HEK293 (cell line): Measurements from ENCODE around the gene MLPH.

Experiments
- CTCF ChIA-PET: fragments of 350-600 bp; formaldehyde crosslinking; extraction: SDS; loops from one replicate; lab custom pipeline; 2021; ENCODE audit warnings: antibody characterized with exemption; lab: Yijun Ruan, JAX
- POLR2A ChIA-PET: fragments of 300-600 bp; formaldehyde crosslinking; extraction: SDS; loops from one replicate; lab custom pipeline; 2020; ENCODE audit warnings: antibody characterized with exemption, inconsistent platforms; lab: Yijun Ruan, JAX
- H3K27ac ChIP-seq: fragments of 200-500 bp; sonication (Bioruptor generic); 2 replicates; pipeline ENCODE4 v1.5.1; 2014; ENCODE audit warnings: low read depth, low read length, control low read depth, inconsistent platforms; ENCODE audit errors: extremely low read depth
- H3K36me3 ChIP-seq, 2 experiments: fragments of 200-500 bp in 1 of 2; sonication (Bioruptor generic) in 1 of 2; 1 replicate in 1 of 2; 2 replicates in 1 of 2; pipeline ENCODE4 v1.5.1; 2014 to 2017; ENCODE audit warnings: inconsistent platforms in 2 of 2, low read length in 2 of 2; ENCODE audit not compliant: control insufficient read depth in 2 of 2, insufficient read depth in 1 of 2
- H3K4me1 ChIP-seq: fragments of 200-500 bp; sonication (Bioruptor generic); 2 replicates; pipeline ENCODE4 v1.5.1; 2014; ENCODE audit warnings: mild to moderate bottlenecking, low read length, inconsistent platforms; ENCODE audit not compliant: control insufficient read depth, insufficient read depth
- H3K4me3 ChIP-seq: 2 replicates; pipeline ENCODE4 v1.5.1; 2011; ENCODE audit warnings: low read depth, mild to moderate bottlenecking, control low read depth, low read length, moderate library complexity
- H3K9me3 ChIP-seq: fragments of 200-500 bp; sonication (Bioruptor generic); 2 replicates; pipeline ENCODE4 v1.5.1; 2014; ENCODE audit warnings: low read depth, low read length, inconsistent platforms; ENCODE audit not compliant: control insufficient read depth, insufficient read depth
- BCL11B ChIP-seq: fragments of 450-650 bp; formaldehyde crosslinking; IDR thresholded peaks from 2 replicates; pipeline ENCODE4 v1.5.1; 2016; ENCODE audit warnings: low read depth, missing biosample characterization, missing genetic modification characterization
- FEZF1 ChIP-seq: fragments of 450-650 bp; formaldehyde crosslinking; IDR thresholded peaks from 2 replicates; pipeline ENCODE4 v1.5.1; 2016; ENCODE audit warnings: missing biosample characterization, missing genetic modification characterization
- GFI1B ChIP-seq: fragments of 450-650 bp; formaldehyde crosslinking; IDR thresholded peaks from 2 replicates; pipeline ENCODE4 v1.5.1; 2016; ENCODE audit warnings: missing biosample characterization, missing genetic modification characterization
- GLIS2 ChIP-seq: fragments of 450-650 bp; formaldehyde crosslinking; IDR thresholded peaks from 2 replicates; pipeline ENCODE4 v1.5.1; 2016; ENCODE audit warnings: missing biosample characterization, missing genetic modification characterization
- HOXC10 ChIP-seq: sonication (generic); formaldehyde crosslinking; IDR thresholded peaks from 2 replicates; pipeline ENCODE4 v1.8.1; 2023; ENCODE audit warnings: mild to moderate bottlenecking, missing genetic modification reagents
- KLF16 ChIP-seq: fragments of 450-650 bp; formaldehyde crosslinking; IDR thresholded peaks from 2 replicates; pipeline ENCODE4 v1.5.1; 2017; ENCODE audit warnings: missing biosample characterization, missing genetic modification characterization
- KLF9 ChIP-seq: fragments of 450-650 bp; formaldehyde crosslinking; IDR thresholded peaks from 2 replicates; pipeline ENCODE4 v1.5.1; 2016; ENCODE audit warnings: missing biosample characterization, missing genetic modification characterization, low read depth
- PRDM1 ChIP-seq: fragments of 450-650 bp; formaldehyde crosslinking; IDR thresholded peaks from 2 replicates; pipeline ENCODE4; 2016; ENCODE audit warnings: missing biosample characterization, missing genetic modification characterization
- REPIN1 ChIP-seq: fragments of 450-650 bp; formaldehyde crosslinking; IDR thresholded peaks from 2 replicates; pipeline ENCODE4 v1.5.1; 2017; ENCODE audit warnings: missing biosample characterization, missing genetic modification characterization, low read depth
- SALL2 ChIP-seq: fragments of 450-650 bp; formaldehyde crosslinking; IDR thresholded peaks from 2 replicates; pipeline ENCODE4 v1.5.0; 2017; ENCODE audit warnings: missing biosample characterization, mild to moderate bottlenecking, missing genetic modification characterization, borderline replicate concordance
- SCRT2 ChIP-seq: fragments of 450-650 bp; formaldehyde crosslinking; IDR thresholded peaks from 2 replicates; pipeline ENCODE4 v1.5.1; 2016; ENCODE audit warnings: missing biosample characterization, missing genetic modification characterization
- SP7 ChIP-seq: fragments of 450-650 bp; formaldehyde crosslinking; IDR thresholded peaks from 2 replicates; pipeline ENCODE4 v1.5.1; 2016; ENCODE audit warnings: missing biosample characterization, missing genetic modification characterization
- ZFHX2 ChIP-seq: fragments of 450-650 bp; formaldehyde crosslinking; conservative IDR thresholded peaks from 2 replicates; pipeline ENCODE4 v1.5.1; 2016; ENCODE audit warnings: missing biosample characterization, missing genetic modification characterization
- ZNF184 ChIP-seq: fragments of 450-650 bp; IDR thresholded peaks from 2 replicates; pipeline ENCODE4 v1.5.1; 2018; ENCODE audit warnings: missing biosample characterization, mild to moderate bottlenecking, missing genetic modification characterization
- ZNF221 ChIP-seq: fragments of 450-650 bp; formaldehyde crosslinking; IDR thresholded peaks from 2 replicates; pipeline ENCODE4 v1.5.1; 2017; ENCODE audit warnings: missing biosample characterization, missing genetic modification characterization, borderline replicate concordance
- ZNF311 ChIP-seq: fragments of 450-650 bp; formaldehyde crosslinking; IDR thresholded peaks from 2 replicates; pipeline ENCODE4 v1.5.1; 2017; ENCODE audit warnings: missing biosample characterization, missing genetic modification characterization, borderline replicate concordance
- ZNF341 ChIP-seq: fragments of 450-650 bp; formaldehyde crosslinking; IDR thresholded peaks from 2 replicates; pipeline ENCODE4; 2016; ENCODE audit warnings: low read depth, missing biosample characterization, missing genetic modification characterization
- ZNF426 ChIP-seq: fragments of 450-650 bp; formaldehyde crosslinking; IDR thresholded peaks from 2 replicates; pipeline ENCODE4 v1.5.1; 2017; ENCODE audit warnings: missing biosample characterization, missing genetic modification characterization, mild to moderate bottlenecking, inconsistent platforms, moderate library complexity
- ZNF561 ChIP-seq: fragments of 450-650 bp; IDR thresholded peaks from 2 replicates; pipeline ENCODE4 v1.5.1; 2018; ENCODE audit warnings: missing biosample characterization, missing genetic modification characterization, borderline replicate concordance
- ZNF785 ChIP-seq: fragments of 450-650 bp; formaldehyde crosslinking; IDR thresholded peaks from 2 replicates; pipeline ENCODE4 v1.5.1; 2016; ENCODE audit warnings: missing biosample characterization, missing genetic modification characterization
- ZSCAN30 ChIP-seq: fragments of 450-650 bp; IDR thresholded peaks from 2 replicates; pipeline ENCODE4 v1.5.1; 2018; ENCODE audit warnings: missing biosample characterization, mild to moderate bottlenecking, missing genetic modification characterization, moderate library complexity
- ZXDB ChIP-seq: fragments of 450-650 bp; formaldehyde crosslinking; IDR thresholded peaks from 2 replicates; pipeline ENCODE4 v1.5.1; 2016; ENCODE audit warnings: missing biosample characterization, missing genetic modification characterization
- TF ChIP-seq, protein P1 (sequence below): fragments of 450-650 bp; formaldehyde crosslinking; IDR thresholded peaks from 2 replicates; pipeline ENCODE4 v1.5.1; 2017; ENCODE audit warnings: missing biosample characterization, missing genetic modification characterization
- TF ChIP-seq, protein P2 (sequence below): fragments of 450-650 bp; formaldehyde crosslinking; IDR thresholded peaks from 2 replicates; pipeline ENCODE4 v1.5.0; 2017; ENCODE audit warnings: missing biosample characterization, missing genetic modification characterization, borderline replicate concordance
- TF ChIP-seq, protein P3 (sequence below): fragments of 450-650 bp; formaldehyde crosslinking; IDR thresholded peaks from 2 replicates; pipeline ENCODE4 v1.5.1; 2017; ENCODE audit warnings: missing biosample characterization, missing genetic modification characterization
- TF ChIP-seq, protein P4 (sequence below): fragments of 450-650 bp; formaldehyde crosslinking; IDR thresholded peaks from 2 replicates; pipeline ENCODE4 v1.5.1; 2016; ENCODE audit warnings: missing biosample characterization, missing genetic modification characterization
- TF ChIP-seq, protein P5 (sequence below): fragments of 450-650 bp; formaldehyde crosslinking; IDR thresholded peaks from 2 replicates; pipeline ENCODE4 v1.5.1; 2016; ENCODE audit warnings: missing biosample characterization, missing genetic modification characterization, borderline replicate concordance

Gene MLPH

DNA sequence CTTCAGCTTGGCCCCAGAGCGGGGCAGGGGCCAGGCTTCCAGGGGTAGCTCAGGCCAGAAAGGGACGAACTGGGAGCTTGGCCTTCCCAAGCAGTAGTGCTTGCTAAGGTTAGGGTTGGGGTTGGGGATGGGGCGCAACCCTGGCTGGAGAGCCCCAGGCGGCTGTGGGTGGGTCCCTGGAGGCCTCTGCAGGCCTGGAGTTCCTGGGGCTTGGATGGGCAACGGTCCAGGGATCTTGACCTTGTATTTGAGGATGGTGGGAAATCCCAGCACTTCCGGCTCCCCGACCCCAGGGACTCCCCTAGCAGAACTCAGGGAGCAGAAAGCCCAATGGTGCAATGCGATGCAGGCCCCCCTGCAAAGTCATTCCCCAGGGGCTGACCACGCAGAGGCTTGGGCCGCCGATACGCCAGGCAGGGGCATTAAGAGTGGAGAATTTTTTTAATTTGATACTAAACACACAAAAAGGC is 12.6 kb upstream of the MLPH start (continued):
- TF ChIP-seq ZNF184 (tag by site-specific recombination) = no peak
- no peak for TF ChIP-seq FEZF1 (tag by site-specific recombination)
- no peak for TF ChIP-seq BCL11B (tag by site-specific recombination)
- no peak for TF ChIP-seq HOXC10 (CRISPR knock-in tag)
- TF ChIP-seq REPIN1 (tag by site-specific recombination) = no peak
- TF ChIP-seq, protein P1, sequence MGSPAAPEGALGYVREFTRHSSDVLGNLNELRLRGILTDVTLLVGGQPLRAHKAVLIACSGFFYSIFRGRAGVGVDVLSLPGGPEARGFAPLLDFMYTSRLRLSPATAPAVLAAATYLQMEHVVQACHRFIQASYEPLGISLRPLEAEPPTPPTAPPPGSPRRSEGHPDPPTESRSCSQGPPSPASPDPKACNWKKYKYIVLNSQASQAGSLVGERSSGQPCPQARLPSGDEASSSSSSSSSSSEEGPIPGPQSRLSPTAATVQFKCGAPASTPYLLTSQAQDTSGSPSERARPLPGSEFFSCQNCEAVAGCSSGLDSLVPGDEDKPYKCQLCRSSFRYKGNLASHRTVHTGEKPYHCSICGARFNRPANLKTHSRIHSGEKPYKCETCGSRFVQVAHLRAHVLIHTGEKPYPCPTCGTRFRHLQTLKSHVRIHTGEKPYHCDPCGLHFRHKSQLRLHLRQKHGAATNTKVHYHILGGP (tag by site-specific recombination) = no peak
- TF ChIP-seq, protein P2, sequence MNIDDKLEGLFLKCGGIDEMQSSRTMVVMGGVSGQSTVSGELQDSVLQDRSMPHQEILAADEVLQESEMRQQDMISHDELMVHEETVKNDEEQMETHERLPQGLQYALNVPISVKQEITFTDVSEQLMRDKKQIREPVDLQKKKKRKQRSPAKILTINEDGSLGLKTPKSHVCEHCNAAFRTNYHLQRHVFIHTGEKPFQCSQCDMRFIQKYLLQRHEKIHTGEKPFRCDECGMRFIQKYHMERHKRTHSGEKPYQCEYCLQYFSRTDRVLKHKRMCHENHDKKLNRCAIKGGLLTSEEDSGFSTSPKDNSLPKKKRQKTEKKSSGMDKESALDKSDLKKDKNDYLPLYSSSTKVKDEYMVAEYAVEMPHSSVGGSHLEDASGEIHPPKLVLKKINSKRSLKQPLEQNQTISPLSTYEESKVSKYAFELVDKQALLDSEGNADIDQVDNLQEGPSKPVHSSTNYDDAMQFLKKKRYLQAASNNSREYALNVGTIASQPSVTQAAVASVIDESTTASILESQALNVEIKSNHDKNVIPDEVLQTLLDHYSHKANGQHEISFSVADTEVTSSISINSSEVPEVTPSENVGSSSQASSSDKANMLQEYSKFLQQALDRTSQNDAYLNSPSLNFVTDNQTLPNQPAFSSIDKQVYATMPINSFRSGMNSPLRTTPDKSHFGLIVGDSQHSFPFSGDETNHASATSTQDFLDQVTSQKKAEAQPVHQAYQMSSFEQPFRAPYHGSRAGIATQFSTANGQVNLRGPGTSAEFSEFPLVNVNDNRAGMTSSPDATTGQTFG (tag by site-specific recombination) = no peak
- TF ChIP-seq ZNF785 (tag by site-specific recombination) = no peak
- TF ChIP-seq KLF16 (tag by site-specific recombination) = no peak
- no peak for TF ChIP-seq KLF9
- no peak for TF ChIP-seq PRDM1 (tag by site-specific recombination)

DNA sequence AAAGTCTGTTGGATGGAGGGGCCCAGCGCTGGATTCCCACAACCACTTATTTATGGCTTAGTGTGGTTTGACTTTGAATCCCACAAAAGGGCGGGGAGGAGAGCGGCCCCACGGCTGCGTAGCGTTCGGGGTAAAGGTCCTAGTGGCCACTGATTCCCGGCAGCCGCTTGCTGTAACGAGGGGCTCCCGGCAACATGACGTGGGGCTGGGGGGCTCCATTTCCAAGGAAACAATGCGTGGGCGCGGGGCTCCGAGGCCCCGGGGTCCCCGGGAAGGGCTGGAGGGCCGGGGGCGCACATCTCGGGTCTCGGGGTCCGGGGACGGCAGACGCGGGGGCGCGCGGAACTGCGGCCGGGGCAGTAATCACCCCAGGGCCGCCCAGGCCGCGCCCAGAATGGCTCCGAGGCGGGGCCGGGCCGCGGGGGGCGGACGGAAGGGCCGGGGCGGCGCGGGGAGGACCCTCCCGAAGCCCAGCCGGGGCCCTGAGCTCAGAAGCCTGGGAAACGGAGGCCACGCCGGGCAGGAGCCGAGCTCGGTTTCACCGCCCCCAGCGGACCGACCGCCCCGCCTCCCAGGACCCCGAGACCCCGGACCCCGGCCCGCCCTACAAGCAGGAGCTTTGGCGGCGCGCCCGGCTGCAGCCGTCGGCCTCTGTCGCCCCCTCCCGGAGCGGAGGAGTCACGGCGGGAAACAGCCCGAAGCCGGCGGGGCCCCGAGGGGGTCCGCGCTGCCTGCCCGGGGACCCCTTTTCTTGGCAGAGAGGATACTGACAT is 11.9 kb upstream of the MLPH start:
- Histone ChIP-seq H3K9me3 (no peaks in the 10 kb centered on the region), H3K4me1 (no peaks in the 10 kb centered on the region), H3K27ac (peak overlapping the region; percentile 79), H3K4me3 (peak overlapping the region; percentile 65), H3K36me3 (no peaks in the 10 kb centered on the region)
- ChIA-PET POLR2A (interaction anchor here (0.5 to 1.1 kb wide), 8 partner anchors 23 to 766 kb away, joined by 3 to 6 read pairs (median 3); partner anchors contain the start of gene COL6A3), CTCF (interaction anchor here (0.6 to 1.9 kb wide), 16 partner anchors 9 to 773 kb away, joined by 3 to 16 read pairs (median 3); no protein-coding TSS in a partner anchor)
- TF ChIP-seq, protein P3, sequence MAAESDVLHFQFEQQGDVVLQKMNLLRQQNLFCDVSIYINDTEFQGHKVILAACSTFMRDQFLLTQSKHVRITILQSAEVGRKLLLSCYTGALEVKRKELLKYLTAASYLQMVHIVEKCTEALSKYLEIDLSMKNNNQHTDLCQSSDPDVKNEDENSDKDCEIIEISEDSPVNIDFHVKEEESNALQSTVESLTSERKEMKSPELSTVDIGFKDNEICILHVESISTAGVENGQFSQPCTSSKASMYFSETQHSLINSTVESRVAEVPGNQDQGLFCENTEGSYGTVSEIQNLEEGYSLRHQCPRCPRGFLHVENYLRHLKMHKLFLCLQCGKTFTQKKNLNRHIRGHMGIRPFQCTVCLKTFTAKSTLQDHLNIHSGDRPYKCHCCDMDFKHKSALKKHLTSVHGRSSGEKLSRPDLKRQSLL (tag by site-specific recombination) = no peak
- TF ChIP-seq ZNF221 (tag by site-specific recombination) (no peak), ZNF561 (tag by site-specific recombination) (peak; percentile 62; the same call in 1 of the 2 replicates), GLIS2 (tag by site-specific recombination) (peak; percentile 67), ZNF426 (no peak), SP7 (tag by site-specific recombination) (0 out of 2 replicates have a peak, but pooled peaks have one; percentile 20), ZXDB (tag by site-specific recombination) (peak; percentile 36; the same call in 1 of the 2 replicates), SALL2 (tag by site-specific recombination) (no peak), GFI1B (tag by site-specific recombination) (no peak), ZNF311 (tag by site-specific recombination) (no peak), ZFHX2 (peak; percentile 26; the same call in 1 of the 2 replicates), ZNF341 (tag by site-specific recombination) (peak; percentile 22; the same call in 1 of the 2 replicates), SCRT2 (tag by site-specific recombination) (no peak), ZSCAN30 (tag by site-specific recombination) (peak; percentile 54; the same call in 1 of the 2 replicates)
- TF ChIP-seq, protein P4, sequence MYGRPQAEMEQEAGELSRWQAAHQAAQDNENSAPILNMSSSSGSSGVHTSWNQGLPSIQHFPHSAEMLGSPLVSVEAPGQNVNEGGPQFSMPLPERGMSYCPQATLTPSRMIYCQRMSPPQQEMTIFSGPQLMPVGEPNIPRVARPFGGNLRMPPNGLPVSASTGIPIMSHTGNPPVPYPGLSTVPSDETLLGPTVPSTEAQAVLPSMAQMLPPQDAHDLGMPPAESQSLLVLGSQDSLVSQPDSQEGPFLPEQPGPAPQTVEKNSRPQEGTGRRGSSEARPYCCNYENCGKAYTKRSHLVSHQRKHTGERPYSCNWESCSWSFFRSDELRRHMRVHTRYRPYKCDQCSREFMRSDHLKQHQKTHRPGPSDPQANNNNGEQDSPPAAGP (tag by site-specific recombination) = no peak
- TF ChIP-seq, protein P5, sequence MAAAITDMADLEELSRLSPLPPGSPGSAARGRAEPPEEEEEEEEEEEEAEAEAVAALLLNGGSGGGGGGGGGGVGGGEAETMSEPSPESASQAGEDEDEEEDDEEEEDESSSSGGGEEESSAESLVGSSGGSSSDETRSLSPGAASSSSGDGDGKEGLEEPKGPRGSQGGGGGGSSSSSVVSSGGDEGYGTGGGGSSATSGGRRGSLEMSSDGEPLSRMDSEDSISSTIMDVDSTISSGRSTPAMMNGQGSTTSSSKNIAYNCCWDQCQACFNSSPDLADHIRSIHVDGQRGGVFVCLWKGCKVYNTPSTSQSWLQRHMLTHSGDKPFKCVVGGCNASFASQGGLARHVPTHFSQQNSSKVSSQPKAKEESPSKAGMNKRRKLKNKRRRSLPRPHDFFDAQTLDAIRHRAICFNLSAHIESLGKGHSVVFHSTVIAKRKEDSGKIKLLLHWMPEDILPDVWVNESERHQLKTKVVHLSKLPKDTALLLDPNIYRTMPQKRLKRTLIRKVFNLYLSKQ (tag by site-specific recombination) = no peak
